Stimulated activated CD4-positive, alpha-beta T cell treated with anti-CD3 and anti-CD28 coated beads, TNF-alpha, amount 100 ng/mL, for 48 hours (primary cell): Measurements from ENCODE around the gene NPR3.
"Not testable (repeated sequence)": the region's sequence is repeated elsewhere in the genome, so short reads cannot be mapped to it uniquely, and the experiment has no call there.

ENCODE experiments used
- DNase-seq, 3 donors: peaks; one replicate each; pipeline ENCODE4 v3.0.0-alpha.2; 2020; ENCODE audit warnings: low read depth in 3 of 3

The NPR3 gene

DNA sequence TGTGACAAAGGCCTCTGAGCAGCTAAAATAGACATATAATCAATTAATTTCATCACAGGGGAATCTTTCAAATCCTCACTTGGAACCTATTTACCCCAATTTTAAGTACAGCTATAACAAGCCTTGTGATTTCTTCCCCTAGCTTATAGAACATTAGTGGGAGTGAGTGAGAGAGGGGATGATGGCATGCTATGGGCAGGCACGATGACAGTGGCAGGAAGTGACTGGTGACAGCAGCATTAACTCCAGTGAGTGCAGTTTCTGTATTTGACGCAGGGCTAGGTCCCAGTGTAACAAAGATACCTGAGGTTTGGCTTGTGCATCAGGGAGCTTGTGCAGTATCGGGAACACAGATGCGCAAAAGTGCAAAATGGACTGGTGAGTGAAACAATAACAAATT, 54.1 kb downstream of the NPR3 start:
- no peak for DNase-seq

DNA sequence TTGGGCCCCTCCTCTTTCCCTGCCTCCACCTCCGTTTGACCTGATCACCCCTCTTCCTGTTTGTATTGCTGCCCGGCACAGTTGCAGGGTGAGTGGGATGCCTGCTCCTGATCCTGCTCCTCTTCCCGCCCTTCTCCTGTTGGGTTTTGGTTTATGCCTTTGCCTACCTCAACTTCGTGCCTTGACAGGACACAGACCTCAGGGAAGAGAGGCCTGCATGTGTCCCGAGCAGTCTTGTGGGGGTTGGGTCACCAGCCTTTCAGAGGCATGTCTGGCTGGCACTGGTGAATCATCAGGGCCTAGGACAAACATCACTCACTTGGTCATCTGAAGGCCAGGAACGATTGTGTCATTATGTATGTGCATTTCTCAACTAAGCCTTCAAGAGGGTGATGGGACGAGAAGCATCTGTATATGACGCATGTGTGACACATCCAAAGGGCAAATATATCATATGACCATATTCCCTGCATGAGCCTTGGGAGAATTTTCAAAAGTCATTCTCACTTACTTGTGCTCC, 56.9 kb downstream of the NPR3 start:
- no peak for DNase-seq

- DNase-seq, result no peak
These were observed 58.6 kb downstream of the NPR3 start for GRCh38 chr5:32769711-32770110.

DNA sequence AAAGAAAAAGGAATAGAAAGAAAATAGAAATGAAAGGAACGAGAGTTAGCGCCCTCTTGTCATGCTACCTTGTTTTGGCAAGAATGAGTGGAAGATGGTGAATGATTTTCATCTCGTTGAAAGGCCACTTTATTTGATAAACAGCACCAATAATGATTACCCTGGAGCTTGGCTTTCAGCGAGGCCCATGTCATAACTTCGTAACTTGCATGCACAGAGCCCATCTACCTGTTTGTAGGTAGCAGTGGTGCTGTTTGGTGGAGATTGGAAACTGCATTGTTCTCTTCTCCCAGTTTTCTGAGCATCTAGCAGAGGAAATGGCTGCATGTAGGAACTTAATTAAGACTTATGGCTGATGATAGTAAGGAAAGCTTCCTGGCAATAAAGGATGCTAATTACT, 59.3 kb downstream of the NPR3 start:
- DNase-seq, result no peak

GRCh38 chr5:32771037-32771436, 59.9 kb downstream of the NPR3 start:
- DNase-seq, result no peak

GRCh38 chr5:32773944-32774343, 62.8 kb downstream of the NPR3 start:
- no peak for DNase-seq

GRCh38 chr5:32776200-32776599, 65.1 kb downstream of the NPR3 start:
- no peak for DNase-seq

GRCh38 chr5:32777222-32777621, 66.1 kb downstream of the NPR3 start:
- DNase-seq, result no peak

DNA sequence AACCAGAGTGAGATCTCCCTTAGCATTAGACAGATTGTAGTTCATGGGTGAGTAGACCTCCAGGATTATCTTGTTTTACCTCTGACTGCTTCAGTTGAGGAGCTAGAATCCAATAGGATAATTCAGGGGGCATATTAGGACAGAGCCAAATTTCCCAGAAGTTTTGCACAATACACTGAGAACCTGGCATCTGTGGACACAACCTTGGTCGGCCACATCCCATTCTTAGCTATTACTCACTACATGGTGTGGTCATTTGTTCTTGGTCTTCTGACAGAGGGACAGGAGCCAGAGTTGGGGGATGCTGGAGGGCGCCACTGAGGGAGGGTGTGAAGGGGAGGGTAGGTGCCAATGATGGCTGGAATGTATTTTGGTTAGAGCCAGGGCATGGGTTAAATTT, 66.6 kb downstream of the NPR3 start:
- no peak for DNase-seq

- no peak for DNase-seq
These were observed 67.3 kb downstream of the NPR3 start for GRCh38 chr5:32778403-32778802.

- no peak for DNase-seq
These were observed 68.8 kb downstream of the NPR3 start for GRCh38 chr5:32779754-32780415.

- no peak for DNase-seq
These were observed 69.4 kb downstream of the NPR3 start for GRCh38 chr5:32780508-32780919.

DNA sequence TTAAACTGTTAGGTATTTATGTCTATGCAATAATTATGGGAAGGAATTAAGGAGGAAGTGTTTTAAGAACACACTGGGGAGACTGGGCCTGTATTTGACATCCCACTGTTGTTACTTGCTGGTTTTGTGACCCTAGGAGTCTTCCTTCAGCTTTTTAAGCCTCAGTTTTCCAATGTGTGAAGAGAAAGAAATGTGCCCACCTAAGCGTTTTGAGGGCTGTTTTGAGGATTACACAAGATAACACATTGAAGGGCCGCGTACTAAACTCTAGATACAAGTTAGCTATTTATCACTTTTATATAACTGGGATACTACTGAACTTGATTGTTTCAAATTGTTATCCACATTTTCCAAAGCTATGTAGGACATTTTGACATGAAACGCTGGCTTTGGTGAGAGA, 72.5 kb downstream of the NPR3 start:
- DNase-seq, result no peak

GRCh38 chr5:32785611-32786254, 74.6 kb downstream of the NPR3 start:
- no peak for DNase-seq

- no peak for DNase-seq
These were observed 75.2 kb downstream of the NPR3 start for GRCh38 chr5:32786311-32786710.

DNA sequence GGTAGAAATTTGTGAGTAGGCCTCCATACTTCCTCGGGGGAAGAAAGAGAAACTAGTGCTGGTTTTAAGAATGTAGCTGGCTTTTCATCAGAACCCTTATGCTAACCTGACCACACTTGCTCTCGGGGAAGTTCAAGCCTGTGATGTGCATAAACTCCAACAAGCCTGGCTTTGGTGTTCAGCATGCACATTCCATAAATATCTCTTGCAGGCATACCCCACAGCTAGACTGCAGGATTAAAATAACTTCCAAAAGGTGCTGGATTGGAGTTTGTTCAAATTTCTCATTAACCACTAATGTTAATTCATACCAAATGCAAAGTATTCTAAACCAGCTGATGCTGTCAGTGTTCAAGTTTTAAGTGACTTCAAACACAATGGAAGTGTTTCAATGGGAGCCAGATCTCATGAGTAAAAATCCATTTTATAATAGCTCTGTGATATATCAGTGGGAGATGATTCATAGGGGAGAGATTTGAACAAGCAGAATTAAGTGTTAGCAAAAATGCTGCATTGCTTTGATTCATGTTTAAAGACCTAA, 79.4 kb downstream of the NPR3 start:
- DNase-seq, result no peak

- no peak for DNase-seq
These were observed 80.6 kb downstream of the NPR3 start for GRCh38 chr5:32791536-32792243.

- DNase-seq, result no peak
These were observed 83.0 kb downstream of the NPR3 start for GRCh38 chr5:32794086-32794485.

DNA sequence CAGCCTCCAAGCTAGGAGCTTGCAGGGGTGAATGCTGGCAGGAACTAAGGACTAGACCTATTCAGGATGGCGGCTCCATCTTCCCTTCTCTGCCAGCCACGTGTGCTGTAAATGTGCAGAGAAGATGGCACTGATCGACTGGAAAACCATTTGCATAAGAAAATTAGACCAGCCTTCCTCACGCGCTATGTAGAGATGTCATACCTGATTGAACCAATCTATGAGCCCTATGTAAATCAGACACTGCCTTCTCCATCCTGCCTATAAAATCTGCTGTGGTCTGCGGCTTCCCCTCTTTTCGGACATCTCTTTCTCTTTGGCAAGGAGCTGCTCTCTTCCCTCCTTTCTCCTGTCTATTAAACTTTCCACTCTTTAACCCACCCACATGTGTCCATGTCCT, 91.6 kb downstream of the NPR3 start:
- no peak for DNase-seq

GRCh38 chr5:32803656-32804055, 92.5 kb downstream of the NPR3 start:
- no peak for DNase-seq

- DNase-seq, result not testable (repeated sequence)
These were observed 94.3 kb downstream of the NPR3 start for GRCh38 chr5:32805462-32805861.

- DNase-seq, result no peak
These were observed 95.0 kb downstream of the NPR3 start for GRCh38 chr5:32805971-32806638.
